ENCODE data around the gene DGKQ. TPM values are rescaled to one million over a fixed set of nuclear protein-coding genes. Genes with fewer than 3 reads are reported as not detected.

DGKQ gene
- total and polyA plus RNA-seq, 2 of the 8 experiments (the other 6 are each of a cell fraction or from before 2014, with no cell fraction given) = 7.3 to 9.7 TPM

DNA sequence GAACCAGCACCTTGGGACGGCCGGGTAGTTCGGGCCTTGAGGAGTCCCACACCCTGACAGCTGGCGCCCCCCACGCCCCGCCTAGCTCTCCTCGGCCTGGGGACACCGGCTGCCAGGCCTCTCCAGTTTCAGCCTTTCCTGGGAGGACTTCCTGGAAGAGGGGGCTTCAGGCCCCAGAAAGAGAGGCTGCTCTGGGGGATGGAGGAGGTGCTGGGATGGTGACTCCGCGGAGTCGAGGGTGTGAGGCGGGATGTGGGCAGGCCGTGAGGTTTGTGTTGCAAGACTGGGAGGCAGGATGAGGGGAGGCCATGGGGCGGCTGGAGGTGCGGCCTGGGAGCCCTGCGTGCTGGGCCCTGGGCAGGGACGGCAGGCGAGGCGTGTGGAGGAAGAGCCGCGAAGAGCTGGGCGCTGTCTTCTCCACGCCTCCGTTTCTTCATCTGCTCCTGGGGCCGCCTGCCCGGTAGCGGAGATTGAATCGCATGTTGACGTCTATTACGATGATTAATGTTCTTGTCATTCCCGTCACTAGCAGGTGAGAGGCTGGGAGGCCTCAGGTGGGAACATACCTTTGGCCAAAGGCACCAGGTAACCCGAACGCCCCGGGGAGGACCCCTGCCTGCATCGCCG lies 37.1 kb upstream of the DGKQ start (continued):
- TF ChIP-seq, protein P1, sequence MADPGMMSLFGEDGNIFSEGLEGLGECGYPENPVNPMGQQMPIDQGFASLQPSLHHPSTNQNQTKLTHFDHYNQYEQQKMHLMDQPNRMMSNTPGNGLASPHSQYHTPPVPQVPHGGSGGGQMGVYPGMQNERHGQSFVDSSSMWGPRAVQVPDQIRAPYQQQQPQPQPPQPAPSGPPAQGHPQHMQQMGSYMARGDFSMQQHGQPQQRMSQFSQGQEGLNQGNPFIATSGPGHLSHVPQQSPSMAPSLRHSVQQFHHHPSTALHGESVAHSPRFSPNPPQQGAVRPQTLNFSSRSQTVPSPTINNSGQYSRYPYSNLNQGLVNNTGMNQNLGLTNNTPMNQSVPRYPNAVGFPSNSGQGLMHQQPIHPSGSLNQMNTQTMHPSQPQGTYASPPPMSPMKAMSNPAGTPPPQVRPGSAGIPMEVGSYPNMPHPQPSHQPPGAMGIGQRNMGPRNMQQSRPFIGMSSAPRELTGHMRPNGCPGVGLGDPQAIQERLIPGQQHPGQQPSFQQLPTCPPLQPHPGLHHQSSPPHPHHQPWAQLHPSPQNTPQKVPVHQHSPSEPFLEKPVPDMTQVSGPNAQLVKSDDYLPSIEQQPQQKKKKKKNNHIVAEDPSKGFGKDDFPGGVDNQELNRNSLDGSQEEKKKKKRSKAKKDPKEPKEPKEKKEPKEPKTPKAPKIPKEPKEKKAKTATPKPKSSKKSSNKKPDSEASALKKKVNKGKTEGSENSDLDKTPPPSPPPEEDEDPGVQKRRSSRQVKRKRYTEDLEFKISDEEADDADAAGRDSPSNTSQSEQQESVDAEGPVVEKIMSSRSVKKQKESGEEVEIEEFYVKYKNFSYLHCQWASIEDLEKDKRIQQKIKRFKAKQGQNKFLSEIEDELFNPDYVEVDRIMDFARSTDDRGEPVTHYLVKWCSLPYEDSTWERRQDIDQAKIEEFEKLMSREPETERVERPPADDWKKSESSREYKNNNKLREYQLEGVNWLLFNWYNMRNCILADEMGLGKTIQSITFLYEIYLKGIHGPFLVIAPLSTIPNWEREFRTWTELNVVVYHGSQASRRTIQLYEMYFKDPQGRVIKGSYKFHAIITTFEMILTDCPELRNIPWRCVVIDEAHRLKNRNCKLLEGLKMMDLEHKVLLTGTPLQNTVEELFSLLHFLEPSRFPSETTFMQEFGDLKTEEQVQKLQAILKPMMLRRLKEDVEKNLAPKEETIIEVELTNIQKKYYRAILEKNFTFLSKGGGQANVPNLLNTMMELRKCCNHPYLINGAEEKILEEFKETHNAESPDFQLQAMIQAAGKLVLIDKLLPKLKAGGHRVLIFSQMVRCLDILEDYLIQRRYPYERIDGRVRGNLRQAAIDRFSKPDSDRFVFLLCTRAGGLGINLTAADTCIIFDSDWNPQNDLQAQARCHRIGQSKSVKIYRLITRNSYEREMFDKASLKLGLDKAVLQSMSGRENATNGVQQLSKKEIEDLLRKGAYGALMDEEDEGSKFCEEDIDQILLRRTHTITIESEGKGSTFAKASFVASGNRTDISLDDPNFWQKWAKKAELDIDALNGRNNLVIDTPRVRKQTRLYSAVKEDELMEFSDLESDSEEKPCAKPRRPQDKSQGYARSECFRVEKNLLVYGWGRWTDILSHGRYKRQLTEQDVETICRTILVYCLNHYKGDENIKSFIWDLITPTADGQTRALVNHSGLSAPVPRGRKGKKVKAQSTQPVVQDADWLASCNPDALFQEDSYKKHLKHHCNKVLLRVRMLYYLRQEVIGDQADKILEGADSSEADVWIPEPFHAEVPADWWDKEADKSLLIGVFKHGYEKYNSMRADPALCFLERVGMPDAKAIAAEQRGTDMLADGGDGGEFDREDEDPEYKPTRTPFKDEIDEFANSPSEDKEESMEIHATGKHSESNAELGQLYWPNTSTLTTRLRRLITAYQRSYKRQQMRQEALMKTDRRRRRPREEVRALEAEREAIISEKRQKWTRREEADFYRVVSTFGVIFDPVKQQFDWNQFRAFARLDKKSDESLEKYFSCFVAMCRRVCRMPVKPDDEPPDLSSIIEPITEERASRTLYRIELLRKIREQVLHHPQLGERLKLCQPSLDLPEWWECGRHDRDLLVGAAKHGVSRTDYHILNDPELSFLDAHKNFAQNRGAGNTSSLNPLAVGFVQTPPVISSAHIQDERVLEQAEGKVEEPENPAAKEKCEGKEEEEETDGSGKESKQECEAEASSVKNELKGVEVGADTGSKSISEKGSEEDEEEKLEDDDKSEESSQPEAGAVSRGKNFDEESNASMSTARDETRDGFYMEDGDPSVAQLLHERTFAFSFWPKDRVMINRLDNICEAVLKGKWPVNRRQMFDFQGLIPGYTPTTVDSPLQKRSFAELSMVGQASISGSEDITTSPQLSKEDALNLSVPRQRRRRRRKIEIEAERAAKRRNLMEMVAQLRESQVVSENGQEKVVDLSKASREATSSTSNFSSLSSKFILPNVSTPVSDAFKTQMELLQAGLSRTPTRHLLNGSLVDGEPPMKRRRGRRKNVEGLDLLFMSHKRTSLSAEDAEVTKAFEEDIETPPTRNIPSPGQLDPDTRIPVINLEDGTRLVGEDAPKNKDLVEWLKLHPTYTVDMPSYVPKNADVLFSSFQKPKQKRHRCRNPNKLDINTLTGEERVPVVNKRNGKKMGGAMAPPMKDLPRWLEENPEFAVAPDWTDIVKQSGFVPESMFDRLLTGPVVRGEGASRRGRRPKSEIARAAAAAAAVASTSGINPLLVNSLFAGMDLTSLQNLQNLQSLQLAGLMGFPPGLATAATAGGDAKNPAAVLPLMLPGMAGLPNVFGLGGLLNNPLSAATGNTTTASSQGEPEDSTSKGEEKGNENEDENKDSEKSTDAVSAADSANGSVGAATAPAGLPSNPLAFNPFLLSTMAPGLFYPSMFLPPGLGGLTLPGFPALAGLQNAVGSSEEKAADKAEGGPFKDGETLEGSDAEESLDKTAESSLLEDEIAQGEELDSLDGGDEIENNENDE (IDR thresholded peaks at IDR 0.05; ENCODE audit: insufficient replicate concordance, low read length) = no peak
- TF ChIP-seq EP300 (IDR thresholded peaks at IDR 0.05; ENCODE audit: borderline replicate concordance in 1 of 2, low read depth in 2 of 2, low read length in 2 of 2) (no peak), SUZ12 (IDR thresholded peaks at IDR 0.05; ENCODE audit: low read length) (peak; percentile 69; the same call in 1 of the 2 replicates), RNF2 (IDR thresholded peaks at IDR 0.05; ENCODE audit: borderline replicate concordance, low read depth, low read length, missing control alignments, poor library complexity, severe bottlenecking) (peak; percentile 44), SAP30 (IDR thresholded peaks at IDR 0.05; ENCODE audit: insufficient read depth, insufficient replicate concordance, low read length) (no peak), NRF1 (IDR thresholded peaks at IDR 0.05; ENCODE audit: low read depth, low read length) (no peak), HDAC6 (IDR thresholded peaks at IDR 0.05; ENCODE audit: low read depth, low read length) (no peak)
- TF ChIP-seq, protein P2, sequence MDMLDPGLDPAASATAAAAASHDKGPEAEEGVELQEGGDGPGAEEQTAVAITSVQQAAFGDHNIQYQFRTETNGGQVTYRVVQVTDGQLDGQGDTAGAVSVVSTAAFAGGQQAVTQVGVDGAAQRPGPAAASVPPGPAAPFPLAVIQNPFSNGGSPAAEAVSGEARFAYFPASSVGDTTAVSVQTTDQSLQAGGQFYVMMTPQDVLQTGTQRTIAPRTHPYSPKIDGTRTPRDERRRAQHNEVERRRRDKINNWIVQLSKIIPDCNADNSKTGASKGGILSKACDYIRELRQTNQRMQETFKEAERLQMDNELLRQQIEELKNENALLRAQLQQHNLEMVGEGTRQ (IDR thresholded peaks at IDR 0.05; ENCODE audit: low read length) = no peak

All from H1 (cell line).